Inflammatory macrophage treated with lipopolysaccharide for 1 hour (primary cell): ENCODE data around the gene ADAP1.
"Not testable (repeated sequence)": the region's sequence is repeated elsewhere in the genome, so short reads cannot be mapped to it uniquely, and the experiment has no call there.

Experiments used
- DNase-seq, 2 donors: peaks; one replicate each; pipeline ENCODE4 v3.0.0-alpha.2; 2020 to 2022

The ADAP1 gene

DNA sequence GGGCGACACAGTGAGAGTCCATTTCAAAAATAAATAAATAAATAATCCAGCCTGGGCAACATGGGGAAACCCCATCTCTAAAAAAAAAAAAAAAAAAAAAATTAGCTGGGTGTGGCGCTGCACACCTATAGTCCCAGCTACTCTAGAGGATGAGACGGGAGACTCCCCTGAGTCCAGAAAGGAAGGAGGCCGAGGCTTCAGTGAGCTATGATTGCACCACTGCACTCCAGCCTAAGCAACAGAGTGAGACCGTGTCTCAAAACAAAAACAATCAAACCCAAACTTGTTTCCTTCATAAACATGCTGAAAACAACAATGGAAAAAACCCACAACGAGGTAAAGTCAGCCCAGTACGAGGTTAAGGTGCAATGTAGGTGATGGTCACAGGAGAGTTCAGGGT lies 19.7 kb upstream of the ADAP1 start:
- peak; percentile 10 to 16 for DNase-seq

DNA sequence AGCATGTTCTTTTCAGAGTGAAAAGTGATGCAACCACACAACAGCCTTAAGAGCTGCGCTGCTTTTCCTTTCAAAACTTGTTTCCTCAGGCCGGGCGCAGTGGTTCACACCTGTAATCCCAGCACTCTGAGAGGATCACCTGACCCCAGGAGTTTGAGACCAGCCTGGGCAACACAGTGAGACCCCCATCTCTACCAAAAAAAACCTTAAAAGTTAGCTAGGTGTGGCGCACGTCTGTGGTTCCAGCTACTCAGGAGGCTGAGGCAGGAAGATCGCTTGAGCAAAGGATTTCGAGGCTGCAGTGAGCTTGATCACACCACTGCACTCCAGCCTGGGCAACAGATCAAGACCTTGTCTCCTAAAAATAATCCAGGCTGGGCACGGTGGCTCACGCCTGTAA lies 18.8 kb upstream of the ADAP1 start:
- DNase-seq = no peak

DNA sequence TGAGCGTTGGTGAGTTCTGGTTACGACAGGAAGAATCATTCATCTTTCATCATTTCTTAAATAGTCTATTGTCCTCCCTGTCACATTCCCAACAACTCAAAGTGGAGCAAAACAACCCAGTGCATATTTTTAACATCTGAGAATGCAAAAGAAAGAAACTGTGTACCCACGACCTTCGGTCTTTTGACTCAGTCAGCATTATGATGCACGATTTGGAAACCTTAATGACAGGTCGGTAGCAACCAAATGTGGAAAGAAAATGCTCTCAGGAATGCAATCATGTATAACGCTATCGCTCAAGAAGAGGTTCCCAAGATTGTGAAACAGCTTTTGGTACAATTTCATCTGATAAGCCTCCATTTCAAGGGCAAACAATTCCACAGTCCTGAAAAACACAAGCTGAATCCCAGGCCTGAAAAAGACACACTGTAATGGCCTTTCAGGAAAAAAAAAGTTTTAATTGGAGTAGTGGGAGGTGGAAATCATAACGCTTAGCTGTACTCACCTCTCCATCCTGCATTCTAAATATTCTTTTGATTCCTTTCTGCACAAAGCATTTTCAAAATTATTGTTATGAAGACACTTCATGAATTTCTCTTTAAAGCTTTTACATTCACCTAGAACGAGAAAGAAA lies 18.3 kb upstream of the ADAP1 start:
- no peak for DNase-seq

DNA sequence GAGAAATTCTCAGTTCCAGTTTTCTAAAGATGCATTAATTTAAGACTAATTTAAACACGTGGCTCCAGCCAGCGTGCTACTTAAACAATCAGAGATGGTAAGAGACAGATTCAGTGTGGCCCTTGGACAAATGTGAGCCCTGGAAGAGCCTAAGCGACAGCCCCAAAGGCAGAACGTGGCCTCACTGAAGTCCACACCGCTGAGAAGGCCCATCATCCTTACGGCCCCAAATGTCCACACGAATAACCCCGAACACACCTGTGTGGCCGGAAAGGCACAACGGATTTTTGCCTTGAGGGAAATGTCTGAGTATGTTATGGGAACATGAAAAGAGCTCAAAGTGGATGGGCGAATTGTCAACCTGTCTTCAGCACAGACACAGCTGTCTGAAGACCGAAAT lies 17.6 kb upstream of the ADAP1 start:
- no peak for DNase-seq

DNA sequence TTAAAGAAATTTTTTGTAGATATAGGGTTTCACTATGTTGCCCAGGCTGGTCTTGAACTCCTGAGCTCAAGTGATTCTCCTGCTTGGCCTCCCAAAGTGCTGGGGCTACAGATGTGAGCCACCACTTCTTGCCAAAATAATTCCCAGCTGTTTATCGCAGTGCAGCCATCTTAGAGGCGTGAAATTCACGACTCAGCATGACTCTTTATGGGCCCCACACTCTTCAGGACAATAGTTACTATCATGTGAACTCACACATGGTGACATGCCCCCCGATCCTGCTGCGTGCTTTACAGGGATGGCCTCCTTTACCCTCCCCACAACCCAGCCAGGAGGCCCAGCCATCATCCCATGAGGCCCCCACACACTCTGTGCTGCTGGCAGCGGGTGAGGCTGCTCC lies 16.3 kb upstream of the ADAP1 start:
- no peak for DNase-seq

DNA sequence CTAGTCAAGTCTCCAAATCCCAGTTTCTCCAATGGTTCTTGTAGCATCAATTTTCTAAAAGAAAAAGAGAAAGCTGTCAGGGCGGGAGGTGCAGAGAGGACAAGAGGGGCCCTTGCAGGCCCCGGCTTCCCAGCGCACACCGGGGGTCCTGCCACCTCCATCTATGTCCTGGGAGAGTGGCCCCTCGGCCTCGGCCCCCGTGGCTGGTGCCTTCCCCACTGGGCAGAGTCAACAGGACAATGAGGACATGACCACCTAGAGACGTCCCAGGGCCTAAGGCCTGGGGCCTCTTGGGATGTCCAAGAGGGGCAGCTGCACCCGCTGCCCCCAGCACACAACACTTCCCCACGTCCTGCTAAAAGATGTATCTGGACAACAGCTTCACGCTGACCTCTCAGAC lies 14.9 kb upstream of the ADAP1 start:
- no peak for DNase-seq

DNA sequence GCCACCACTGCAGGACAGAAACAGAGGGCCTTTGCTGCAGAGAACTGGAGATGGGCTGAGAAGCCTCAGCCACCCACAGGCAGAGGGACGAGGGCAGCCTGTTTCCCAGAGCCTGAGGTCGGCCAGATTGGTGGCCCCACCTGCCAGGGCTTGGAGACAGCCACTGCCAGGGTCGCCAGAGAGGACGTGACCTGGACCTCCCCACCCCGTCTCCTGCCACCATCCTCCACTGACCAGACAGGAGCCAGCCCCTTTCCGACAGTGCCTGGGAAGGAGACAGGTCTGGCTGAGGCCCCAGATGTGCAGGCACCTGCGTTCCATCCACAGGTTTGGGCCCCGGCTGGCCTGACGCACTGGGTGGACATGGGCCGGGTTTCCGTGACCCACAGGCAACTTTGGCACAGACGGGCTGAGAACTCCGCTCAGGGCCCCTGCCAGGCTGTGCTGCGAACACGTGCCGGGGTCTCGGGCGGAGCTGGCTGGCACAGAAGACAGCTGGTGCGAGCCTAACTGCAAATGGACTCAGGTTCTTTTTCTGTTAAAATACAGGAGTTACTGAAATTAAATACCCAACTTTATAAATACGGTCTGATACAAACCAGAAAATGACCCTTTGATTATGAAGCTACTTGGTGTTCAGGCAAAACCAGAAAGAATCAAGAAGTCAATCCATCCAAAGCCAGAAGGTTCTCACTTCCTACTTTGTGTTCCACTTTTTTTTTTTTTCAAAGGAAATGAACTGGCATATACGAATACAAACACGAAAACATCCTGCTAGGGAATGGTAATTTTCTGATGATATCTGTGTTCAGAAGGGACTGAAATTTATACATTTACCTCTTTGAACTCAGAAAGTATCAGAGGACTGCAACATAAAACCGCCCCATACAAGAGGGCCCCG lies 14.0 kb upstream of the ADAP1 start:
- peak; percentile 14 to 16 for DNase-seq

DNA sequence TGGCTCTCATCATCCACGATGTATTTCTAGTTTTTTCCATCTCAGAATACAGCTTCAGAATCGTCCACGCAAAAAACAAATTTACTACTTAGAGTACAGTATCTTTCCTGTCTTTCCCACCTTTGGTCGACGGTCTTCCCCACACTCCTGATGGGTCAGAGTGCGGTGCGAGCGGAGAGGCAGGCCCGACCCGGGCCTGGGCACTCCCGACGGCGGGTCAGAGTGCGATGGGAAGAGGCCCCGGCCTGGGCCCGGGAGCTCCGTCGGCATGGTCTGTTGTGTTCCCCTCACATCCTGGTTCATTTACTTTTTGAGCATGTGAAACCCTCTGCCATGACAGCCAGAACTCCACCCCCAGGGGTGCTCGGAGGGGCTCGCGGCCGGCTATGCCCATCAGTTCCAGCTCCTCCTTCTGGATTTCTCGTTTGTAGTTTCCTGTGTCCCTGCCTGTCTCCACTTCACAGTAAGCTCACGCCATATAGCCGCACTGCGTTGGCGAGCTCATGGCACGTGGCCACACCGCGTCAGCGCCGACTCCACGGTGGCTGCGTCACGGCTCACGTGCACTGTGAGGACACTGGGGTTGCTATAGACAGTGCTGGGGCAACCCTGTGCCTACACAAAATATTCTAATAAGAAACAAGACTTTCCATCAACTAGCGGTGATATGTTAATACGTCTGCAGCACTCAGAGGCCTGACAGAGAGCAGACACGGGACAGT lies 13.0 kb upstream of the ADAP1 start:
- no peak for DNase-seq

DNA sequence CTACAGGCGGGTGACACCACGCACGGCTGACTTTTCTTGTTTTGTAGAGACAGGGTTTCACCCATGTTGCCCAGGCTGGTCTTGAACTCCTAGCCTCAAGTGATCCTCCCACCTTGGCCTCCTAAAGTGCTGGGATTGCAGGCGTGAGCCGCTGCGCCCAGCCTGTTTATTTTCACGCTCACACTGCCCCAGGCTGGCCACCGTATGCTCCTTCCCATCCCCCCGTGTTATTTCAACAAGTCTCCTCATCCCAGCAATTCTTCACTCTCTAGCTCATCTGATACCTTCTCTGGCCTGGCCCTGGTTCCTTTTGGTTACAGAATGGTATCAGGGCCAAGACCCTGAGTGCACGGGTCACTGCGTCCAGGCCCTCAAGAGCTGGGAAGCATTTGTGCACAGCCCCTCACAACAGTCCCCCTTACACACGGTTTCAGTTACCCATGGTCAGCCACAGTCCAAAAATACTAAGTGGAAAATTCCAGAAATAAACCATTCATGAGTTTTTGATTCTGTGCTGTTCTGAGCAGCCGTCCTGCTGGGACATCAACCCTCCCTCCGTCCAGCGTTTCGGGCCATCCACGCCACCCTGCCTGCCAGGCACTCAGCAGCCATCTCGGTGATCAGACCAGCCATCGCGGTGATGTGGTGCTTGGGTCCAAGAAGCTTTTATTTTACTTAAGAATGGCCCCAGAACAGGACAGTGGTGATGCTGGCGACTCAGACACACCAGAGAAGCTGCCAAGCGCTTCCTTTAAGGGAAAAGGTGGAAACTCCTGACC lies 12.0 kb upstream of the ADAP1 start:
- DNase-seq = no peak

DNA sequence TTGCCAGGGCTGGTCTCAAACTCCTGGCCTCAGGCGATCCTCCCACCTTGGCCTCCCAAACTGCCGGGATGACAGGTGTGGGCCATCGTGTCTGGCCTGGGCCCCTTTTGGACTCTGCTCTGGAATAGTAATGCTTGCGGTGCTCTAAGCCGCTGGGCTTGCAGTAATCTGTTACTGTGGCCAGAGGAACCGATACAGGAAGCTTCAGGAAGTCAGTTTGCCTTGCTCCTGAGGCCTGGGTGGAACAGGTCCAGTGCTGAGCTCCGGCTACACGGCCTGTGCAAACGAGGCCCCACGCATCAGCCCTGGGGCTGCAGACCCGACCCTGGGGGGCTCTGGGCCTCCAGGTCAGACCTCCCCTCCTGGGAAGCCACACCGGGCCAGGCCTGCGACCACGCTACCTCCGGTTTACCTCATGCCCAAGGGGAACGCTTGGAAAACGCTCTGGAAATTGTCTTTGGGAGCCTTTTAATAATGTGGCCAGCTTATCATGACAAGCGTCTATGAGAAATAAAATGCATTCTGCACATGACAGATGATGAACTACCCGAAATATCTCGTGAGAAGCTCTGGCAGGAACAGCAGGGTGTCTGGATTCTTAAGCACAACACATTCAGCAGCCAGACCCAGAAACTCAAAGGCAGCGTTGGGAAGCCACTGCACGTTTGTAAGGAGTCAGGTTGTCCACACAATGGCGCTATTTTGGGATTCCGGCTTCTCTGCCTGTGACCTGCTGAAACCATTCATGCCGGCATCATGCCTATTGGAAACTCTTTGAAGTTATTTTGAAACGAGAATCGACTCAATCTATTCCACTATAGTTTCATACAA lies 10.1 kb upstream of the ADAP1 start:
- peak; percentile 51 to 54 for DNase-seq

DNA sequence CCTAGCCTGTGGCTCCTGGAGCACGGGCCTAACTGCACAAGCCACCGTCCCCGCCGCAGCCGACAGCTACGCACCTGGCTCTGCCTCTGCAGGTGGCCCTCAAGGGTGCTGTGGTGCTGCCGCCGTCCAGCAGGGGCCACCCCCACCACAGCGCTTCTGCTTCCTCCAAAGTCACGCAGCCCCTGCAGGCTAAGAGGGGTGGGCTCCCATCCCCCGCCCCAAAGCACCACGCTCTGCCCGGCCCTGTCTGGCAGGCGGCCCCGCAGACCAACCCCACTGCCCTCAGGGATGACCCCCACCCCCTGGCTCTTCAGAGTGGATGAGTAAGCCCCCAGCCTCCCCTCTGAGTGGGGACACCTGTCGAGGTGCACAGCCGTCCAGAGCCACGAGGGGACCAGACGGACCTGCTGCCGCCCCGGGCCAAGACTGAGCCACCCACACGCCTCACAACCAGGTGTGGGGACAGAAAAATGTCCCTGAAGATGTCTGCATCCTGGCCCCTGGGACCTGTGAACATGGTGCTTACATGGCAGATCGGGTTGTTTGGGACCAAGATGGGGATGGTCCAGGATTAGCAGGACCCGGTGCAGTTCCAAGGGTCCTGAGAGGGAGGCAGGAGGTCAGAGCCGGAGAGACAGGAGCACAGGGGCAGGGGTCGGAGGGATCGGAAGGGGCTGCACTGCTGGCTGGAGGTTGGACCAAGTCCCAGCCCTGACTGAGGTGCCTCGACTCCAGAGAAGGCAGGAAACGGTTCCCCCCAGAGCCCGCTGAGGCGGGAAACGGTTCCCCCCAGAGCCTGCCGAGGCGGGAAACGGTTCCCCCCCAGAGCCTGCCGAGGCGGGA lies 9.0 kb upstream of the ADAP1 start:
- no peak for DNase-seq

DNA sequence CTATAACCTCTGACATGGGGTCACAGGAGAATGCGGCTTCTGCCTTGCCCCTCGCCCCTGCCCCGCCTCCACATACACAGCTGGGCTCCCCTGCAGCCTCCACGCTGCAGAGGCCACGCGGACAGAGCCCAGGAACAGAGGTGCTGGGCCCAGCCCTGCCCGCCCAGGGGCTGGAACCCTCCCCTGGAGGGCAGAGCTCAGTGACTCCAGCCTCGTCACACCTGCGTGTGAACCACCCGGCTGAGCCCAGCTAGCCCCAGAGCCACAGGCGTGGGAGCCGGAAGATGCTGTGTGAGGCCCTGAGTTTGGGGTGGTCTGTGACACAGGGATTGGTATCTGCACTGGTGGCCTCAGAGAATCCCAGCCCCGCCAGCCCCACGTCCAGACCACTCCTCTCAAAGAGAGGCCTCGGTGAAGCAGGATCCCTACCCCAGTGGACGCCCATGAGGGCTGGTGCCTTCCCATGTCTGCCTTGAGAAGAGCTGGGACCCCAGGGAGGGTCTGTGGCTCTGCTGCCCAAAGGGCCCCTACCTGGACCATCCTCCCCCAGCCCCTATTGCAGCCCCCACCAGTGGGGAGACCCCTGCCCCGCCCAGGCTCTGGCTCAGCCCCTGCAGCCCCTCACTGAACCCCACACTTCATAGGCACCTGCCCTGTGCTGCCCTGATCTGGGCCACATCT lies 8.1 kb upstream of the ADAP1 start:
- no peak for DNase-seq

DNA sequence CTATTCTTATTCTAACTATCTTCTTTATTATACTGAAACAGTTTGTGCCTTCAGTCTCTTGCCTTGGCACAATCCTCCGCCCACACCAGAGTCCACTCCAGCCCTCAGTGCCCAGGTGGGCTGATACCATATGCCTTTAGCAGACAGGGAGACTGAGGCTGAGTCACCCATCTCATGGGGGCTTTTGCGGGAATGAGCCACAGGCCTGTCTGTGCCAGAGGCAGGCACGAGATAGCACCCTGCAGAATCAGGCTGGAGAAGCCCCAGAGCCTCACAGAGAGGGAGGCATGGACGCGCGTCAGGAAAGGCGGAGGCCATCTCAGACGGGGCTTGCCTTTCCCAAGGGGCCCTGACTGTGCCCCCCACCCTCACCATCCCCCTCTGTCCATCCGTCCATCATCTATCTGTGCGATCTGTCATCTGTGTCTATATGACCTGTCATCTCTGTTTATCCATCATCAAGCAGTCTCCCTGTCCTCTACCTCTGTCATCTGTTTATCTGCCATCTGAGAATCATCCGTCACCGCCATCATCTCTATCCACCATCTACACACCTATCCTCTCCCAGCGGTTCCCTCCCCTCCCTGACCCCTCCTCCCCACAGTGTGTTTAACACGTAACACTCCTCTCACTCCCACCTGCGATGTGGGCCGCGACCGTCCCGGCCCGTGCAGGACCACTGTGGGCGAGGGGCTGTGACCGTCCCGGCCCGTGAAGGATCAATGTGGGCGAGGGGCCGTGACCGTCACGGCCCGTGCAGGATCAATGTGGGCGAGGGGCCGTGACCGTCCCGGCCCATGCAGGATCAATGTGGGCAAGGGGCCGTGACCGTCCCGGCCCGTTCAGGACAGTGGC lies 7.3 kb upstream of the ADAP1 start:
- DNase-seq = no peak

DNA sequence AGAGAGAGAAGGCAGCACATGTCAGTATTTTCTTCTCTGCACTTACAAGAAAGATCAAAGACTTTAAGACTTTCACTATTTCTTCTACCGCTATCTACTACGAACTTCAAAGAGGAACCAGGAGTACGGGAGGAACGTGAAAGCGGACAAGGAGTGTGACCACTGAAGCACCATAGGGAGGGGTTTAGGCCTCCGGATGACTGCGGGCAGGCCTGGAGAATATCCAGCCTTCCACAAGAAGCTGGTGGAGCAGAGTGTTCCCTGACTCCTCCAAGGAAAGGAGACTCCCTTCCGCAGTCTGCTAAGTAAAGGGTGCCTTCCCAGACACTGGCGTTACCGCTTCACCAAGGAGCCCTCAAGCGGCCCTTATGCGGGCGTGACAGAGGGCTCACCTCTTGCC lies 6.5 kb upstream of the ADAP1 start:
- not testable (repeated sequence) for DNase-seq

DNA sequence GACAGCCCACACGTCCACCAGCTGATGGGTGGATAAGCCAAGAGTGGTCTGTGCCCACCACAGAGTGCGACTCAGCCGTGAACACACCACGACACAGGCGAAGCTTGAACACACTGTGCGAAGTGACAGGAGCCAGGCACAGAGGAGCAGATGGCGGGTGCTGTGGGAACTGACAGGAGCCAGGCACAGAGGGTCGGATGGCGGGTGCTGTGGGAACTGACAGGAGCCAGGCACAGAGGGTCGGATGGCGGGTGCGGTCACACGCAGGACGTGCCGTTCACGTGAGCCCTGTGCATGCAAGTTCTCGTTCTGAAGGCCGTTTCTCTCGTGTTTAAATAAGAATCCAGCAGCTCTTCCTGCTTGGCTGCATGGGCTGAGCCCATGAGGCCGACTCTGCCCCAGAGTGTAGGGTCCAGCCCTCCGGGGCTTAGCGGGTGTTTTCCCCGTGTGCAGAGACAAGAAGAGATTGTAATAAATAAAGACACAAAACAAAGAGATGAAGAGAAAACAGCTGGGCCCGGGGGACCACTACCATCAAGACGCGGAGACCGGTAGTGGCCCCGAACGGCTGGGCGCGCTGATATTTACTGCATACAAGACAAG lies 5.9 kb upstream of the ADAP1 start:
- no peak for DNase-seq

DNA sequence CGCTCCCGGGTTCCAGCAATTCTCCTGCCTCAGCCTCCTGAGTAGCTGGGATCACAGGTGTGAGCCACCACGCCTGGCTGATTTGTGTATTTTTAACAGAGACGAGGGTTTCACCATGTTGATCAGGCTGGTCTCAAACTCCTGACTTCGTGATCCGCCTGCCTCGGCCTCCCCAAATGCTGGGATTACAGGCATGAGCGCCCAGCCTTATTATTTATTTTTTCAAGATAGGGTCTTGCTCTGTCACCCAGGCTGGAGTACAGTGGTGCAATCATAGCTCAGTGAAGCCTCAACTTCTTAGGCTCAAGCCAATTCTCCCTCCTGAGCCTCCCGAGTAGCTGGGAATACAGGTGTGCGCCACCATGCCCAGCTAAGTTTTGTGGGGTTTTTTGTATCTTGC lies 5.3 kb upstream of the ADAP1 start:
- DNase-seq = not testable (repeated sequence)

DNA sequence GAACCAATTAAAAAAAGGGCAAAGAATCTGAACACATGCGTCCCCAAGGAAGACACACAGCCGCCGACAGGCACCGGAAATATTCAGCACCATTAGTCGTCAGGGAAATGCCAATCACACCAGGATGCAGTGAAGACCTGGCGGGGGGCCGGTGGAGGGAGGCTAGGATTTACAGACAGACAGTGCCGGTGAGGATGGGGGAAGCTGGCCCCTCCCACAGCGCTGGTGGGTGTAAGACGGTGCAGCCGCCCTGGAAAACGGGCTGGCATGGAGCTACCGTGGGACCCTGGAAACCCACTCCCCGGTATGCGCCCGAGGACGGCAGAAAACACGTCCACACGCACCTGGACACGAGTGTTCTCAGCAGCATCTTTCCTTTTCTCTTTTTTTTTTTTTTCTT lies 4.8 kb upstream of the ADAP1 start:
- DNase-seq = no peak

DNA sequence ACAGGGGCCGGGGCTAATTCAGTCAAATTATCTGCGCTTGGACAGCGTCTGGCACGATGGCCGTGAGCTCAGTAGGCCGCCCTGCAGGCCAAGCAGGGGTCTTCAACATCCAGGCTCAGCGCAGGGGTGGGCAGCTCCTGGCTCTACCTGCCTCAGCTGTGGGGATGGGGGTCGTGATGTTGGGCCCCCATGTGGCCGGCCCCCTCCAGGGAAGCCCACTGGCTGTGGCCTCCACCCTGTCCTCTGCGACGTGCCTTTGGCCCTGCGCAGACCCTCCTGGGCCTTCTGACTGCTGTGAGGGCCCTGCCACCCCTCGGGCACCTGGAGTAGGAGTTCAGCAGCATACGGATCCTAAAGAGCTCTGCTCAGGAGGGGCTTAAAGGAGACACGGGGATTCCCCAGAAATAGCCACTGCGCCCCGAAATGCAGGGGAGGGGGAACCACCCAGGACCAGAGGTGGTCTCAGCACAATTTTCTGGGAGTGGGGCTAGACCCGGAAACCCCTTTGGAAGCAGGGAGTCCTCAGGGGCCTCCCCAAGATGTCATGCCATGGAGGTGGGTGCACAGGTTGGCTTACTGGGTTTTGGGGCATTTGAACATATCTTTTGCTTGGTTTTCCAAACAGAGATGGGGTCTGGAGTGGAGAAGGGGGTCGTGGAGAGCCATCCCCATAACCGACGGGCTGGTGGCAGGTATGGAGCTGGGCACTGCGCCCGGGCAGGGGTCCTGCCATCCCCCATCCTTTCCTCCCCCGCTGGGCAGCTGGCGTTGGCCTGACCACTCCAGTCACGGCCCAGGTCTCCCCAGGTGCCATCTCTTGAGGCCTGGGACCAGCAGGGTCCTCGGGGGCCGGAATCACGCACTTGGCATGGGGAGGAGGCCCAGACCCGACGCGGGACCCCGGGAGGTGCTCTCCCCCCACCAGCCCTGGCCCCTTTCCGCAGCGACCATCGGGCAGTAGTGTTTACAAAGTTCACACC lies 4.0 kb upstream of the ADAP1 start:
- DNase-seq = no peak
